ENCODE measurements around the gene PLD2.

The PLD2 gene, protein sequence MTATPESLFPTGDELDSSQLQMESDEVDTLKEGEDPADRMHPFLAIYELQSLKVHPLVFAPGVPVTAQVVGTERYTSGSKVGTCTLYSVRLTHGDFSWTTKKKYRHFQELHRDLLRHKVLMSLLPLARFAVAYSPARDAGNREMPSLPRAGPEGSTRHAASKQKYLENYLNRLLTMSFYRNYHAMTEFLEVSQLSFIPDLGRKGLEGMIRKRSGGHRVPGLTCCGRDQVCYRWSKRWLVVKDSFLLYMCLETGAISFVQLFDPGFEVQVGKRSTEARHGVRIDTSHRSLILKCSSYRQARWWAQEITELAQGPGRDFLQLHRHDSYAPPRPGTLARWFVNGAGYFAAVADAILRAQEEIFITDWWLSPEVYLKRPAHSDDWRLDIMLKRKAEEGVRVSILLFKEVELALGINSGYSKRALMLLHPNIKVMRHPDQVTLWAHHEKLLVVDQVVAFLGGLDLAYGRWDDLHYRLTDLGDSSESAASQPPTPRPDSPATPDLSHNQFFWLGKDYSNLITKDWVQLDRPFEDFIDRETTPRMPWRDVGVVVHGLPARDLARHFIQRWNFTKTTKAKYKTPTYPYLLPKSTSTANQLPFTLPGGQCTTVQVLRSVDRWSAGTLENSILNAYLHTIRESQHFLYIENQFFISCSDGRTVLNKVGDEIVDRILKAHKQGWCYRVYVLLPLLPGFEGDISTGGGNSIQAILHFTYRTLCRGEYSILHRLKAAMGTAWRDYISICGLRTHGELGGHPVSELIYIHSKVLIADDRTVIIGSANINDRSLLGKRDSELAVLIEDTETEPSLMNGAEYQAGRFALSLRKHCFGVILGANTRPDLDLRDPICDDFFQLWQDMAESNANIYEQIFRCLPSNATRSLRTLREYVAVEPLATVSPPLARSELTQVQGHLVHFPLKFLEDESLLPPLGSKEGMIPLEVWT

DNA sequence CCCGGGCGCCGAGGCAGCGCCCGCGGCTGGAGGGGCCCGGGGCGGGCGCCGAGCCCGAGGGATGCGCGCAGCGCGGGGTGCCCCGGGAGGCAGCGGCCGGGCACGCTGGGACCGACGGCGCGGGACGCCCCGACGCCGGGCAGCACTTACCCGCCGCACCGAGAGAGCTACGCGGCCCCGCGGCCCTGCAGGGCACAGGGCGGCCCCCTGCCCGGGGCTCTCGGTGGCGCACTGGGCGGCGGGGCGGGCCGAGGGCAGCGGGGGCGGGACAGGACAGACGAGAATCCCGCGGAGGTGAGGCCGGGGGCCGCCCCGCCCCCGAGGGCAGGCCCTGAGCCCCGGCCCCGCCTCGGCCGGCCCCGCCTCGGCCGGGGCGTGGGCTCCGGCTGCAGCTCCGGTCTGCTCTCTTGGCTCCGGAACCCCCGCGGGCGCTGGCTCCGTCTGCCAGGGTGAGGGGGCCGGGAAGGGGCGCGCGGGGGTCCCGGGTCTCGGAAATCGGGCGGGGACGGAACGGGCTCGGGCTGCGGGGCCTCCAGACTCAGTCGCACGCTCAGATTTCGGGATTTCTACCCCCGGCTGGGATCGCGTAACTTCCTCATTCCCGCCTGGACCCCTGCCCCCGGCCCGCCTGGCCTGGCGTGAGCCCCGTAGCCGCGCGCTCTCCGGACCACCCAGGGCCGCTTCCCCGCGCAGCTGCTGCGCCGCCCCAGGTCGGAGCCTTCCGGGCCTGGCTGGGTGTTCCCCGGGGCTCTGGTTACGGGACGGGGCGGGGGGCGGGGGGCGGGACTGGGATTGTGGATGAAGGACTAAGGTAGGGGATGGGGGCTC, at the start of gene PLD2:
TSS of gene PLD2 (plus strand) at position 376 of the 828 bp plus-strand sequence. CDS start 621 bp downstream, outside the sequence.
- Mint-ChIP-seq H3K36me3 (peaks cover 8% of the 10 kb centered on the region), H3K4me3 (peak within 1 kb of the TSS; percentile 66), H3K9me3 (no peaks in the 10 kb centered on the region), H3K4me1 (peaks cover 21% of the 10 kb centered on the region), H3K27ac (peak within 1 kb of the TSS; percentile 63)
- peak; percentile 83 to 90 for DNase-seq (ENCODE audit: low spot score in 2 of 2)
- peak; percentile 97 for ATAC-seq

GRCh38 chr17:4759776-4760236, 47.1 kb upstream of the PLD2 start:
- ATAC-seq: no peak
- no peaks in the 10 kb centered on the region for H3K9me3 Mint-ChIP-seq
- no peak overlapping the region for H3K27ac Mint-ChIP-seq

GRCh38 chr17:4764595-4764994, 42.4 kb upstream of the PLD2 start:
- Mint-ChIP-seq H3K36me3 (no peaks in the 10 kb centered on the region), H3K9me3 (no peaks in the 10 kb centered on the region), H3K27ac (no peak overlapping the region), H3K4me1 (no peaks in the 10 kb centered on the region), H3K4me3 (no peak overlapping the region)
- ATAC-seq (no peak), DNase-seq (ENCODE audit: low spot score in 2 of 2) (no peak)

More at GRCh38 chr17:4759776-4760236, 47.1 kb upstream of the PLD2 start:
- no peaks in the 10 kb centered on the region for H3K36me3 Mint-ChIP-seq
- H3K4me3 Mint-ChIP-seq: no peak overlapping the region
- H3K4me1 Mint-ChIP-seq: no peaks in the 10 kb centered on the region
- no peak for DNase-seq (ENCODE audit: low spot score in 2 of 2)

- ATAC-seq (no peak), DNase-seq (ENCODE audit: low spot score in 2 of 2) (no peak)
- no peaks in the 10 kb centered on the region for H3K36me3 Mint-ChIP-seq
- H3K9me3 Mint-ChIP-seq: no peaks in the 10 kb centered on the region
- H3K27ac Mint-ChIP-seq: no peak overlapping the region
- no peaks in the 10 kb centered on the region for H3K4me1 Mint-ChIP-seq
- no peak overlapping the region for H3K4me3 Mint-ChIP-seq
These were observed 40.8 kb upstream of the PLD2 start for GRCh38 chr17:4766201-4766600.

DNA sequence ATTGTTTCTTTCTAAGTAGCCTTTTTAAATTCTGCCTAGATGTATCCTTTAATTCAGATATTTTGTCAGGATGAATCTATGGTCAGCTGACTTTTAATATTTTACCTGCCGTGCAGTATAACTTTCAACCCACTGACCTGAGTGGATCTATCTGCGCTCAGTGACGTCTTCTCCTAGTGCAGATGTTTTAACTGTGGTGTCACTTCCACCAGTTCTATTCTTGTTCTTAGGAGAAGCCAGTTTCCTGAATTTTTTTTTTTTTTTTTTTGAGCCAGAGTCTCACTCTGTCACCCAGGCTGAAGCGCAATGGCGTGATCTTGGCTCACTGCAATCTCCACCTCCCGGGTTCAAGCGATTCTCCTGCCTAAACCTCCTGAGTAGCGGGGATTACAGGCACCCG, 40.2 kb upstream of the PLD2 start:
- H3K9me3 Mint-ChIP-seq: no peaks in the 10 kb centered on the region
- H3K27ac Mint-ChIP-seq: no peak overlapping the region
- ATAC-seq (no peak), DNase-seq (ENCODE audit: low spot score in 2 of 2) (no peak)
- H3K4me3 Mint-ChIP-seq: no peak overlapping the region
- no peaks in the 10 kb centered on the region for H3K36me3 Mint-ChIP-seq
- H3K4me1 Mint-ChIP-seq: peaks cover 4% of the 10 kb centered on the region

DNA sequence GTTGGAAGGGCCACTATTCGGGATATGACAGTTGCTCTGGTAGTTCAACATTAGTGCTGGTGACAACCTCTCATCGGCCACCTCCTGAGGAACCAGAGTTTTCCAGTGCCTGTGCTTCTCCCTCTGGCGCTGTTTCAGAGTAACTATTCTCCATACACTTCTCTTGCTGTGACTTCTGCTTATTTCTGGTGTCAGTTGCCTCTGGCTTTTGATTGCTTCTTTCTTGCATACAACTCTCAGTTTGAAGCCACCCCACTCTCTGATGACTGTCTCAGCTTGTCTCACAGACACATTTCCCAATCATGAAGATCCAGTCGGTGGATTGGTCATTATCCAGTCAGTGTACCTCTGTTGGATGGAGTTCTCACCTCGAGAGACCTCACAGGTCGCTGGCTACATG, 38.7 kb upstream of the PLD2 start:
- Mint-ChIP-seq H3K9me3 (no peaks in the 10 kb centered on the region), H3K4me3 (no peak overlapping the region), H3K36me3 (no peaks in the 10 kb centered on the region), H3K4me1 (peaks cover 8% of the 10 kb centered on the region), H3K27ac (no peak overlapping the region)
- DNase-seq (ENCODE audit: low spot score in 2 of 2) (no peak), ATAC-seq (no peak)

- no peak for ATAC-seq
- Mint-ChIP-seq H3K36me3 (no peaks in the 10 kb centered on the region), H3K9me3 (no peaks in the 10 kb centered on the region)
These were observed 37.3 kb upstream of the PLD2 start for GRCh38 chr17:4769628-4770027.

DNA sequence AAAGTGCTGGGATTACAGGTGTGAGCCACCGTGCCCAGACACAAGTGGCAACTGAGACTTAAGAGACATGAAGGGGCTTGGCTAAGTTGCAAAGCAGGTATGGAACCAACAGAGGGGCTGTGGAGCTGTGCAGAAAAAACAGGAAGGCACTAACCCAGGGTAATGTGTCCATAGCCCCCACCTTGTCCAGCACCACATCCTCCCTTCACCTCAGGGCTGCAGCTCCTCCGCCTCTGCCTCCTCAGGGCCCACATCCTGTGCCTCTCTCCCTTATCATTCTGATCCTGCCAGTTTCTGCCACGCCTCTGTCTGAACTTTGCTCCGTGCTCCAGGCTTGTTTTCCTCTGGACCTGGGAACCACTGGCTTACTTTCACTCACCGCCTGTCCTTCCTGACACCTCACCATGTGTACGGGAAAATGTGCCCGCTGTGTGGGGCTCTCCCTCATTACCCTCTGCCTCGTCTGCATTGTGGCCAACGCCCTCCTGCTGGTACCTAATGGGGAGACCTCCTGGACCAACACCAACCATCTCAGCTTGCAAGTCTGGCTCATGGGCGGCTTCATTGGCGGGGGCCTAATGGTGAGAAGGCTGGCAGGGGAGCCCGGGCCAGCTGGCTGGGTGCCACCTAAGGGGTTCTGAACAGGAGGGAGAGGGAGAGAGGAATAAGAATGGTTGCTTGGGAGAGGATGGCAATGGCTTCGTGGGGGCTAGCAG, 35.3 kb upstream of the PLD2 start, which contains the start of gene TM4SF5:
TSS of gene TM4SF5 (plus strand) at position 368 of the 716 bp plus-strand sequence. CDS start at position 405, 37 bp downstream.
- DNase-seq (ENCODE audit: low spot score in 2 of 2) (no peak), ATAC-seq (peak; percentile 69)
- H3K27ac Mint-ChIP-seq: peak within 1 kb of the TSS; percentile 7
- H3K9me3 Mint-ChIP-seq: no peaks in the 10 kb centered on the region
- peaks cover 8% of the 10 kb centered on the region for H3K4me1 Mint-ChIP-seq
- no peaks in the 10 kb centered on the region for H3K36me3 Mint-ChIP-seq
- no peak within 1 kb of the TSS for H3K4me3 Mint-ChIP-seq

More at GRCh38 chr17:4769628-4770027, 37.3 kb upstream of the PLD2 start:
- Mint-ChIP-seq H3K27ac (no peak overlapping the region), H3K4me1 (peaks cover 8% of the 10 kb centered on the region), H3K4me3 (no peak overlapping the region)
- no peak for DNase-seq (ENCODE audit: low spot score in 2 of 2)

DNA sequence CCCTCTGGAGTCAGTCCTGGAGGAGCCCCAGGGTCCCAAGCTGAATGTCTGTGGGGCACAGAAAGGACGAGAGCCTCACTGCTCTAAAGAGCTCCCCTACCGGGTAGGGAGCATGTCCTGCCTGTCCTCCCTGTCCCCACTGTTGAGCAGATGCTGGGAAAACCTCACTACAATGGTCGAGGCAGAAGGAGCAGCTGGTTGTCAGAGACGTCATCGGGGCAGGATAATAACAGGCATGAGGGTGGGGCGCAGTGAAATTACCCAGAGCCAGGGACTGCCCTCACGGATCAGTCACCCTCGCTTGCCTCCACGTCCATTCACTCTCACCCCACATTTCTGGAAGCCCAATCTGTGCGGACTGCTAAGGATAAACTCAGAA, 34.7 kb upstream of the PLD2 start:
- H3K27ac Mint-ChIP-seq: no peak overlapping the region
- H3K4me3 Mint-ChIP-seq: no peak overlapping the region
- no peaks in the 10 kb centered on the region for H3K9me3 Mint-ChIP-seq
- DNase-seq (ENCODE audit: low spot score in 2 of 2): no peak
- H3K4me1 Mint-ChIP-seq: peaks cover 8% of the 10 kb centered on the region
- no peak for ATAC-seq
- H3K36me3 Mint-ChIP-seq: no peaks in the 10 kb centered on the region

GRCh38 chr17:4777969-4778760, 28.8 kb upstream of the PLD2 start:
- DNase-seq (ENCODE audit: low spot score in 2 of 2): no peak
- H3K4me1 Mint-ChIP-seq: peaks cover 6% of the 10 kb centered on the region
- no peaks in the 10 kb centered on the region for H3K36me3 Mint-ChIP-seq
- no peak overlapping the region for H3K4me3 Mint-ChIP-seq
- no peak overlapping the region for H3K27ac Mint-ChIP-seq
- no peaks in the 10 kb centered on the region for H3K9me3 Mint-ChIP-seq
- ATAC-seq: no peak

- Mint-ChIP-seq H3K9me3 (no peaks in the 10 kb centered on the region), H3K4me1 (peaks cover 8% of the 10 kb centered on the region), H3K27ac (no peak overlapping the region), H3K4me3 (no peak overlapping the region), H3K36me3 (no peaks in the 10 kb centered on the region)
- no peak for DNase-seq (ENCODE audit: low spot score in 2 of 2)
- ATAC-seq: no peak
These were observed 26.5 kb upstream of the PLD2 start for GRCh38 chr17:4780325-4780955.

DNA sequence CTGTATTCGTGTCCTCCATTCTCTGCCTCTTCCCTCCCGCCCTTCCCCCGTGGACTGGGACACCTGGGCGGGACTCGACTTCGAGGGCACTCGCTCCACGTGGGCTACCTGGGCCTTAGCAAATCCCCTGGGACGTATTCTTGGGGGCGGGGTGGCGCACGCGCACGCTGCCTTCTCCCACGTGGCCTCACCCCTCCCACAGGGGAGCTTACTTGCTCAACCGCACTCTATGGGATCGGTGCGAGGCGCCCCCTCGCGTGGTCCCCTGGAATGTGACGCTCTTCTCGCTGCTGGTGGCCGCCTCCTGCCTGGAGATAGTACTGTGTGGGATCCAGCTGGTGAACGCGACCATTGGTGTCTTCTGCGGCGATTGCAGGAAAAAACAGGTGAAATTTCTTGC, 24.3 kb upstream of the PLD2 start:
- Mint-ChIP-seq H3K4me1 (peaks cover 15% of the 10 kb centered on the region), H3K4me3 (no peak overlapping the region), H3K27ac (no peak overlapping the region), H3K36me3 (no peaks in the 10 kb centered on the region), H3K9me3 (no peaks in the 10 kb centered on the region)
- no peak for ATAC-seq
- DNase-seq (ENCODE audit: low spot score in 2 of 2): no peak

- H3K27ac Mint-ChIP-seq: no peak overlapping the region
- no peaks in the 10 kb centered on the region for H3K36me3 Mint-ChIP-seq
- no peak for DNase-seq (ENCODE audit: low spot score in 2 of 2)
- H3K9me3 Mint-ChIP-seq: no peaks in the 10 kb centered on the region
- ATAC-seq: no peak
- peaks cover 18% of the 10 kb centered on the region for H3K4me1 Mint-ChIP-seq
- H3K4me3 Mint-ChIP-seq: peak overlapping the region; percentile 26
These were observed 21.4 kb upstream of the PLD2 start for GRCh38 chr17:4785311-4786105.

All from stimulated activated effector memory CD8-positive, alpha-beta T cell treated with anti-CD3 and anti-CD28 coated beads, Interleukin-12 subunit alpha, Interleukin-12 subunit beta, amount 100 ng/mL, for 72 hours (primary cell).